Measurements from ENCODE around the gene IPCEF1.
"Not testable (repeated sequence)": the region's sequence is repeated elsewhere in the genome, so short reads cannot be mapped to it uniquely, and the experiment has no call there.

IPCEF1 gene

DNA sequence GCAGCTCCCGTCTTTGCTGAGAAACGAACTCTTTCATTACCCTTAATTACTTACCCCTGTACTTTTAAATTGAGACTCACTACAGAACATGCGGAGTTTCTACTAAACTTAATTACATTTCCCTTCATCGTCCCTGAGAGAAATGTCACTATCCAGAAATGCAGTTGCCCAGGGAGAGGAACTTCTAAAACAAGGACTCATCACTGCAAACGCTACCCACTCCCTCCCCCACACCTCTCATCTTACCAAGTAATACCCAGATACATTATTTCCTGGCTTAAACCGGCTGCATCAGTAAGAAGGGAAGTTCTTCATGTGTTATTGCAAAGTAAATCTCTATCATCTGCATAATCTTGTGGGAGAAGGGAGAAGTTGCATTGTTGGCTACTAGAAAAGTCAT lies 138.3 kb downstream of the IPCEF1 start:
- no peak for DNase-seq

DNA sequence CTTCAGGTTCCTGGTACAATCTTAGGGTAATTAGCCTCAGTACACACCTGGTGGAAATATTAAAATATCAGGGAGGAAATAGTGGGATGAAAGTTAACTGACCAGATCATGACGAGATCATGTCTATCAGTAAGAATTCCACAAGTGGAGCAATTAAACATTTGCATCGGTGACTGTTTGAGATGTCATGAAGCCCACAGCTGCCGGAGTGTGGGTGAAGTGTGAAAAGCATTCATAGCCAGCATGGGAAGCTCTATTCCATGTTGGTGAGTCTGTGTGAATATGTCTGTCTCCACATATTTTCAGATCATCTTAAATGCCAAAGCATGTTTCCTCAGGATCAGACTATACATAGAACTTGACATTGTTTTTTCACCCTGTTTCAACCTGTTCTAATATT lies 142.8 kb downstream of the IPCEF1 start:
- no peak for DNase-seq

DNA sequence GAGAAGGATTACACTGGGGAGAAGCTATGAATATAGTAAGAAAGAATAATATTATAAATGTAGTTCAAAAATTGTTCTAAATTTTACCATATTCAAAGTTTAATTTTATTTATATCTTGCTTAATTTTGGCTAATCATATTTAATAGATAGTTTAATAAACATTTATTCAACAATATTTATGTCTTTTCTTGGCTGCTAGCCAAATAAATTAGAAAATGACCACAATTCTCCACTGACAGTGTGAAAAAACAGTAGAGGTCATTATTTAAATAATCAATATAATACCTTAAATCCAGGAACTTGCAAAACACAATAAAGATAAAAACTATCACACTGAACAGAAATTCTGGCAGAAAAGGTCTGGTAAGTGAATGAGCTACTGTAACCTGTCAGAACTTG lies 145.9 kb downstream of the IPCEF1 start:
- no peak for DNase-seq

DNA sequence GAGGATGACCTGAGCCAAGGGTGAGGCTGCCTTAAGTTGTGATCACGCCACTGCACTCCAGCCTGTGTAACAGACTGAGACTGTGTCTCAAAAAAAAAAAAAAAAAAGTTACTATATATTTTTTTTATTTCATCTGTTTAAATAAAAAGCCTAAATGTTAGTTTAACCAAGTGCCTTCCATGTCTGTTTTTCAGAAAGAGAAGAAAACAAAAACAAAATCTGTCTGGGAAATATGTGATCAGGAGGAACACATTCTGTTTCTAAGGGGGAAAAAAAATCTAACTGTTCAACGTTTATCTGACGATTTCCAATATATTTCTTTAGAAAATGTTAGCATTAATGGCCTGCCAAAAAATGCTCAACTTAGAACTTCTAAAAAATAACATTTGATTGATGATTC lies 147.0 kb downstream of the IPCEF1 start:
- DNase-seq = no peak

DNA sequence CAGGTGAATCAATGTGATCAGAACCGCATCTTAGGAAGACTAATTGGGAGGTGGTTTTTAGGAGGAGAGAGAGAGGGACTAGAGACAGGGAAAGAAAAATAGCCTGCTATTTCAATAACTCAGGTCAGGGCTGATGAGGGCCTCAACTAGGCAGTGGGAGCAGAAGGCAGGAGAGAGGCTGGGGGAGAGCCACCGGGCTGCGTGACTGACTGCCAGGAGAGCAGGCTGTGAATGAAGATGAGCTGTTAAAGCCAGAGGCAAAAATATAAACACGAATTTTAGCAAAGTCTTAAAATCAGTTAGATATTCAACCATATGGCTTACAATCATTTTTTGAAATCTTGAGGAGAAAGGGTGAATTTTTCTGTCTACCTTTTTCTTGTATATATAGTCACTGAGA lies 149.6 kb downstream of the IPCEF1 start:
- no peak for DNase-seq

DNA sequence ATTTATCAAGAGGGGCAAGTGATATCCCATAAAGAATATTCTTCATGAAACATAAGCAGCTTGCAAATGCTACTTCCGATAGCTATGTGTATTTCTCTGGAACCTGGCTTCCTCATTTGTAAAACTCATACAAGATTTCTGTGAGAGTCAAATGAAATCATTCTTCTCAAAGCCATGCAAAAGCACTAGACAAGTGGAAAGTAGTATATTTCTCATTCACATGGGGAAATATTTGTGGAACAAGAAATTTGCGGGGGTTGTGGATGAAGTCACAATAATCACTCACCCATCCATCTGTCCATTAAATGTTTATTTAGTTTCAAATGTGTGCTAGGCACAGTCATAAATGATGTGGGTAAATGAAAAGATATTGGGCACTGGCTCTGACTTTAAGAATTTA lies 150.5 kb downstream of the IPCEF1 start:
- DNase-seq = no peak

DNA sequence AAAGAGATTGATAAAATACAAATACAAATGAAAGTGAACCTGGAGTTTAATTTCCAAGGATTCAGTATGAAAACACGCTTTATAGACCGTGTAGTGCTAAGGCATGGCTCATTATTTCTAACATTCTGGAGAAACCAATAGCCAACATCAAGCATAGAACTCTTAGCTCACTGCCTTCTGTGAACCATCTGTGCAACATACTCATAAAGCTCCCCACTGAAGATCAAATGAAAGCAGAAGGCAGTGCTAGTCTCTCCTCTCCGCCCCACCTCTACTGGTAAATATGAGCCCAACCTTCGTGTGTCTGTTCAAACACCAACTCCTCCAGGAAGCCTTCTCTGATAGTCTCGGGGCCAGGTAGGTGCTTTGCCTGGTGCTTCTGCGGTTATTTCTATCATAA lies 153.6 kb downstream of the IPCEF1 start:
- no peak for DNase-seq

DNA sequence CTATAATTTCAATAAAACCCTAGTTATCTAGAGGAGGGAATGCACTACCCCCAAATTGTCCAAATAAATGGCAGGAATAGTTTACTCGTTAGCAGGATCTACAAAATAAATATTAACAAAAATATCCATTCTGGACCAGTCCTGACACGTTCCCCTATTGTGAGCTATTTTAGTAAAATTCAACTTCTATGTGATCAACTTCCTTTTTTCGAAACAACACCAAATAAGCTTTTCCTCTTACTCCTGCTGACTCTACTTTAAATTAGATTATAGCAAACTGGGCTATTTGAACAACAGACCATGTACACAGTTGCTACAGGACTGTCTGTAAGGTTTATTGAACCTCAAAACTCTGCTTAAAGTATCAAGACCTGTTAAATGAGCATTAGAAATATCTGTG lies 154.3 kb downstream of the IPCEF1 start:
- DNase-seq = no peak

DNA sequence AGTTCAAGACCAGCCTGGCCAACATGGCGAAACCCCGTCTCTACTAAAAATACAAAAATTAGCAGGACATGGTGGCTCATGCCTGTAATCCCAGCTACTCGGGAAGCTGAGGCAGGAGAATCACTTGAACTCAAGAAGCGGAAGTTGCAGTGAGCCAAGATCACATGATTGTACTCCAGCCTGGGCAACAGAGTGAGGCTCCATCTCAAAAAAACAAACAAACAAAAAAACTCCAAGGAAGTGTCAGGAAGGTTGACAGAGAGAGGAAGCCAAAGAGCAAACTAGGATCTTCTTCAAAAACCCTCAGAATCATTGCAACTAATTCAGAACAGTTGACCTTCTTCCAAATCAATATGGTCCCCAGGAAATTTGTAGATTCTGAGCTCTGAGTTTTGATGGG lies 154.9 kb downstream of the IPCEF1 start:
- not testable (repeated sequence) for DNase-seq

DNA sequence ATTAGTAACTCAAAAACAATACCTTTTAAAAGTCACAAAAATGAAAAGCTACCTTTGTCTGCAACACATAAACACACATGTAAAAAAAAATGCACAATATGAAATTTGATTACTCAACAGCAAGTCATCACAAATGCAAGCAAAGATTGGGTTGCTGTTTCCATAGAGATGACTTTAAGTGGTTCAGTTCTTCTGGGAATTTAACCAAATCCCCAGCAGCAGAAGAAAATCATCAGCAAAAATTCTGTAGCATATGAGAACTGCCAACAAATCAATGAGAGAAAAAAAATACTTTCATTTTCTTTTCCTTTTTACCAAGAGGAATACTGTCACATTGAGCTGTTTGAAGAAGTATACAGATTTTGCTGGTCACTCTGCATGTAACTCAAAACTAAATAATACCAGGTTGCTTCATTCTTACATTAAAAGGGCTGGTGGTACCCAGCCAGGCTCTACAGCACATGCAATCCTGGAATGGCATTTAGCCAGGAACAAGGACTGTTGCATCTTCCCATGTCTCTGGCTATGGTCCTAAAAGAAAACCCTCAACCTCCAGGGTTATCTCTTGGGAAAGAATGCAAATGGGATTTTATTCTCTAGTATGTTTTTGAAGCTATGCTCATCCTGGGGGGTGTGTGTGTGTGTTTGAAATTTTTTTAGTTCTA lies 159.3 kb downstream of the IPCEF1 start:
- no peak for DNase-seq

DNA sequence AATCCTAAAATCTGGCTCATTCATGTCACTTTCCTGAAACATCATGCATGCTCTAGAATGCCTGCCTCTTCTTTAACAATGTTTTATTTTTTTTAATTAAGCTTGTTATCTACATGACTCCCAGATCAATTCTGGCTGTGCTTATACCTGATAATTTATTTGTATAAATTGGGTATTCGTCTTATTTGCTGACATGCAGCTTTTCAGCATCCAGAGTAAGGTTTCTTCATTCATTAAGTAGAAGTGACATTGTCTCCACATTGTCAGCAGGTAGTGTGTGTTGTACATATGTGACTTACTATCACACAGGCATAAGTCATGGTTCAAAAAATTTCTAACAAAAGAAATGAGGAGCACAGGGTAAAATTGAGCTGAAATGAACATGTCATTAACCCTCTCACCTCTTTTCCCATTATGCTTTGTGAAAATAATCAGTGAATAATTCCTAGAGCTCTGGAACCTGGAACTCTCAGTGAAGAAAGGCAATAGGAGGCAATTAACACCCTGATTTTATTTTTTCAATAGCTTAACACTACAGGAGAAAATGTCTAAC lies 160.2 kb downstream of the IPCEF1 start:
- DNase-seq = no peak

DNA sequence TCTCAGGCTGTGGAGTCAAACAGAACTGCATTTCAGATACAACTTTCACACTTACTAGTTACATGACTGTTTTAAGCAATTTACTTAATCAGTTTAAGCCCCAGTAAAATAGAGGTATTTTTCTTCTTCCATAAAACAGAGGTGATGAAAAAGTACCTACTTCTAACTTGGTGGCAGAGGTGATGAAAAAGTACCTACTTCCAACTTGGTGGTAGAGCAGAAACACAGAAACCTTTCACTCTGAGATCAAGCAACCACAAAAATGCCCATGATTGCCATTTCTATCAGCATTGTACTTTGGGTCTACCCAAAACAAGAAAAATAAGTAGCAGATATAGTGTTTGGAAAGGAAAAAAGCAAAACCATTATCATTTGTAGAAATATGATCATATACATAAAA lies 168.9 kb downstream of the IPCEF1 start:
- no peak for DNase-seq

DNA sequence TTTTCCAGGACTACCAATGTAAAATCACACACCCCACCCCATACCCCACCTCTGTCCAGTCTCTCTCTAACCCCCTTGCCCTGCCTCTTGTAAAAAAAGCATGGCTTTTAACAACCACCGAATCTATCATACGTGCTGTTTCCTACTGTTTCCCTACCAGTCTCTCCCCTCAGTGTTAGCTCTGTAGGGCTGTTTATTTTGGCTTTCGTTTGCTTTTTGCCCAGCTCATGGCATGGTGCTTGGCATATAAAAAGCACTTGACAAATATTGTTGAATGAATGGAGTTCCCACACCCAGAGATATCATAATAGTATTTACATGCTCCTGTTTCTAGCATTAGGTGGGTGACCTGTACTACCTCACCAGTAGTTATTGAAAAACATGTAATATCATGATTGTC lies 169.4 kb downstream of the IPCEF1 start:
- DNase-seq = no peak

DNA sequence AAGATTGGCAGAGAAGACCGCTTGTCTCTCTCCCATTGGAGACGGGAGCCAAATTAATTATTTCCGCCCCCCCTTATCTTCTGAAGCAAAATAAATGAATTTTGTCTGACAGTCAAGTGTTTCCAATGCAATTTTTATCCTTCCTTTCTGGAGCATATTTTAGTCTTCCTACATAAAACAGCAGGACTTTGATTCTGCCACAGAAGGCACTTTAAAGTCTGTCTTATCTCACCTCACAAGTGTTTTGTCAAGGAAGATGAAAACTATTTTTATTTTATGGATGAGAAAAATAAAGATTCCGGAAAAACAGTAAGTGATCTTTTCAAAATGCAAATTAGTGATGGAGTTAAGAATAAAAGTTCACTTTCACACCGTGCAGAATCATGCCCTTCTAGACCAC lies 177.2 kb downstream of the IPCEF1 start:
- no peak for DNase-seq

DNA sequence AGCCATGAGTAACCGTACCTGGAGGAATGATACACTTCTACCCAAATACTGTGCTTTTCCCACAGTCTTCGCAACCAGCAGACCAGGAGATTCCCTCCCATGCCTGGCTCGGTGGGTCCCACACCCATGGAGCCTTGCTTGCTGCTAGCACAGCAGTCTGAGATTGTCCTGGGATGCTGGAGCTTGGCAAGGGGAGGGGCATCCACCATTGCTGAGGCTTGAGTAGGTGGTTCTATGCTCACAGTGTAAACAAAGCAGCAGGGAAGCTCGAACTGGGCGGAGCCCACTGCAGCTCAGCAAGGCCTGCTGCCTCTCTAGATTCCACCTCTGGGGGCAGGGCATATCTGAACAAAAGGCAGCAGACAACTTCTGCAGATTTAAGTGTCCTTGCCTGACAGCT lies 184.2 kb downstream of the IPCEF1 start:
- DNase-seq = not testable (repeated sequence)

DNA sequence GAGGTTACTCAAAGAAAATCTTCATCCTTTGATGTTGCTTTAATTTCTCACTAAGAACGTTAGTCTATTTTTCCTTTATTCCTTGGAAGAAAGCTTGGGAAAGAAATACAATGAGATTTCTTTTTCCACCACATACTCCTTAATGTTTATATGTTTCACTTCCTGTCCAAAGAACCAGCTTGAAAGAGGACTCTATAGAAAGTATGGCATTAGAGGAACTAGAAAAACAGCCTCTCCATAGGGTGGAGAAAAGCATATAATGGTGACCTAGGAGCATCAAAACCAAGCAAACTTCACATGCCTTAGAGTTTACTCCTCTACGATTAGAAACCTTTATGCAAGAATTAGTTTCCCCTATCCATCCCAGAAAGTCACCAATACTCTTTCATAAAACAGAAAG lies 186.5 kb downstream of the IPCEF1 start:
- DNase-seq = no peak

DNA sequence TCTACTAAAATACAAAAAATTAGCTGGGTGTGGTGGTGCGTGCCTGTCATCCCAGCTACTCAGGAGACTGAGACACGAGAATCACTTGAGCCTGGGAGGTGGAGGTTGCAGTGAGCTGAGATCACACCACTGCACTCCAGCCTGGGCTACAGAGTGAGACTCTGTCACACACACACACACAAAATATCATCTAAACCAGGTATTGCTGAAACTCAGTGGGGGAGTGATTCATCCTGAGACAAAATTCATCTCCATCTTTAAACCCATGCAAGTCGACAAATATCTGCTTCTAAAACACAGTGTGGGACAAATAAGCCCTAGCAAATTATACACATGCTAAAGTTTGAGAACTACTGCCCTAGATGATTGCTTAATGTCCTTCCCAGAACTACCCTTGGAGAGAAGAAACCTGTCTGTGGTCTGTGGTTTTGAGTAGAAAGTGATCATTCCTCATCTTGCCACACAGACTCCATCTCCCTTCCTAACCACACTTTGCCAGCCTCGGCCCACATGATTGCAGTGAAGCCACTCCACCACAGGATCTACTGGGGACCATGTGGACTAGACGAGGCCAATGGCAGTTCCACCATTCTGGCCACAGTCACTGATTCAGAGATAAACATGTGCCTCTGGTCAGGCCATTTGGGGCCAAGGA lies 187.3 kb downstream of the IPCEF1 start:
- DNase-seq = peak; percentile 59

DNA sequence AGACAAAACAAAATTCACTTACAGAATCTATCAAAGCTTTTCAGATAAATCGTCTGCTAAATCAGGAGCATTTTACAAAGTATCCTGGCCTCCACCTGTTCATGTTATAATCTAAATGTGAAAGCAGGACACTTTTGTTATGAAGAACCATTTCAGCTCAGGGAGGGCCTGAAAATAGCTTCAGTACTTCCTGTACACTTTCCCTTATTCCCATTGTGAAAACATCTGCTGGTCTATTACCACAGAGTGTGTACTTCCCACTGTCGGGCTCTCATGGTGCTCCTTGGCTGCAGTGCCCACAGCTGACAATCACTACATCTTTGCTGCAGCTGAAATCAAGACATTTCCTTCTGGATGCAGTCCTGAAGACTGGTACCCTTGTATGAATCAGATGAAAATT lies 189.5 kb downstream of the IPCEF1 start:
- DNase-seq = no peak

DNA sequence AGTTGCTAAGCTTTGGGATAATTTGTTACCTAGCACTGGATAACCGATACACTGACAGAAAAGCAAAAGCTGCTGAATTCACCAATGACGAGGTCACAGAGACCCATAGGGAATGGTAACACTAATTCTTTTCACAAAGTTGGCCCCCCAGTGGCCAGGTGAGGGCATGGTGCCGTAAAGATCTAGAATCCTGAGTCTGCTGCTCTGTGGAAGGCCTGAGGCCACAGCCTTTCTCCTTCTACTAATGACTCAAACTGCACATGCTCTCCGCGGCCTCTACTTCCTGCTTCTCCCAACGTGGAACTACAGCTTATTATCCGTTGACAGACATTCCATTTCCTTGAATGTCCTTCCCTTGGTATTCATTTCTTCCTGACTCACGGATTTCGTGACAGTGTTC lies 190.5 kb downstream of the IPCEF1 start:
- no peak for DNase-seq

DNA sequence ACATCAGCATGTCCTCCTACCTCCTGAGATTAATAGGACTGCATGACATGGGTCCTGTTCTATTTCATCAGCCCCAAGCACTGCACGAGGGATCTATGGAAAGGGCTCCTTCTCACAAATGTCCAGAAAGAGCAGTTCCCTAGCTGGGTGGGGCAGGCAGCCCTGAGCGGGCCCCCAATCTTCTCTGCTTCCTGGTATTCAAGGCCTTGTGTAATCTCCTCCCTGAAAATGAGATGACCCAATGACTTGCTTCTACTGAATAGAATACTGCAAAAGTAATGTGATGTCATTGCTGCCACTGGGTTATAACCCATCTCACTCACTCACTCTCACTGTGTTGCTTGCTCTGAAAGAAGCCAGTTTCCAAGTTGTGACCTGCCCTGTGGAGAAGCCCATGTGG lies 191.1 kb downstream of the IPCEF1 start:
- DNase-seq = no peak

DNA sequence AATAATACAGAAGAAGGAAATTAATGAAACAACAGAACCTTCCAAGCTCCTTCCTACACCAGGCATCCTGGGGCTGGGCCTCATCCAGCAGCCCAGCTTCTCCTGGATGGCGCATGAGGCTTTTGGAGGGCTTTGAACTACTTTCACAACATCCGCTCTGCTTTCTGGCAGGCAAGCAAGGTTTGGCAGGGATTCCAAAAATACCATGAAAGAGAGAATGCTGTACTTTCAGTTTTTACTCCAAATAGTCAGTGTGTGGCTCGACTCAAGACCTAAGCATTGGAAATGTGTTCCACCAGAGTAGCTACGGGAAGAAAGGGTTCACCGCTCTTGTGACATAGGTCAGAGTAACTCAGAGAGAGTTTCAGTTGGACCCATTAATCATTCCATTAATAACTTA lies 192.2 kb downstream of the IPCEF1 start:
- DNase-seq = peak; percentile 87

DNA sequence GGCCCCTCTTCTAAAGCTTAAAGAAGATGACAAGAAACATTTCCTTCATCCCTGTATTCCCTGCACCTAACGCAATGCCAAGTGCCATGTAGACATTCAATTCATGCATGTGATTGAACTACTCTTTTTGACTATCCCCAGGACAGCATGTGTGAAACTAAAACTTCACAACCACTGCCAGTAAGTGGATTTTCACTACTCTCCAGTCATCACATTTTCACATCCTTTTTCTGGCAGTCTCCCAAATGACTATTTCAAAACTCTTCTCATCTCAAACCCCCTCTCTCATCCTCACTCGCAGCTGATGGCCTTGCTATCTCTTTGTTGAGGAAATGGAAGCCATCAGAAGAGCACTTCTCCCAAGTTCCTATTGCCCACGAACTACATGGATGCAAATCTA lies 194.9 kb downstream of the IPCEF1 start:
- DNase-seq = no peak

DNA sequence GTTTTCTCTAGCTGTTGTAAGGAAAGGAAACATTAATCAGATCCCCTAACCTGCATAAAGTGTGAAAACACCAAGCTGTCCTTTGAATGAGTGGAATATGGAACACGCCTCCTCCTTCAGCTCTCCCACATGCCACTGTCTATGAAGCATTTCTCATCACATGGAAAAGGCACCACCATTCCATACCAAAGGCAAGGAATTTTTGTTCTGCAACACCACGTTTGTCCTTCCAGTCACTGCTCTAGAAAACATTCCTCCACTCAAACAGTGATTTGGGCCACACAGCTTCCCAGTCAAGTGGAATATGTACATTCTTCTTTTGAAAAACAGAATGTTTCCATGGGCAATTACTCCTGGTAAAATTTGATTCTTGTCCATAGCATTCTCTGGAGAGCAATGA lies 197.5 kb downstream of the IPCEF1 start:
- DNase-seq = no peak

DNA sequence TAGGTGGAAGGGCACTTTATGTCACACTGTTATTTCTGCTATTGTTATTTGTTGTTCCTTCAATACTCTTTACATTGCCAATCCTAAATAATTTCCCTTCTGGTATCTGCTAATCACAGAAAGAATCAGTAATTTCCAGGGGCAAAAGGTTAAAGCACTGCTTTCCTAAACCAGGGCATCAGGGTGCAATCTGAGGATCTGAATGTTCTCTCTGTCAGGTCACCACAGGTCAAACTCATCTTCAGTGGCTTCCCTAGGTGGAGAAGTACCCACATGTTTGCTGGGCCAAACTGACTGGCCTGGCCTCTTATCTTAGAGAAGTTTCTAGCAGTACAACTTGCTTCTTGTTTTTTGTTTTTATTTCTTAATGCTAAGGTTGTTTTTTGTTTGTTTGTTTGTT lies 198.9 kb downstream of the IPCEF1 start:
- no peak for DNase-seq

DNA sequence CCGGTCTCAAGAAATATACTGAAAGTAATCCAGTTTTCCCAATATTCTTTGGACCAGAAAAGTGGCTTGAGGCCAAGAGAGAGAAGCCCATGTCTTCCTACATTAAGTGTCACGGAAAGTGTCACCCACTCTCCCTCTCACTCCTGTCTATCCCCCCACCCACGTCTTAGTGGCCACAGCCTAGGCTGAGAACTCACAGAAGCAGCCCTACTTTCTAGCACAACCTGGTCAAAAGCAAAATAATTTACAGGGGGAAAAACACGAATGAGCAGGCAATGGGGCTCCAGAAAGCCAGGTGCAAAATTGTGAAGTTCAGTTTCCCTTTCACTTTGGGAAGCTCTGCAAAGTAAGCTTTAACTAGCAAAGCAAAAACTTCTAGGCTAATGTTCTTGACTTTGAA lies 199.5 kb downstream of the IPCEF1 start:
- no peak for DNase-seq
